Esophagus muscularis mucosa (tissue), 4 donors: ENCODE data around the gene CEP164.

ENCODE experiments used
- CTCF ChIP-seq, 3 experiments: fragments of 200-600 bp in 2 of 3; fragments of 450-650 bp in 1 of 3; sonication (generic) in 2 of 3; IDR thresholded peaks; one replicate each; pipeline ENCODE4 v1.5.1; 2017 to 2019; ENCODE audit warnings: antibody characterized with exemption in 3 of 3, mild to moderate bottlenecking in 2 of 3, moderate library complexity in 1 of 3
- EP300 ChIP-seq: sonication (generic); formaldehyde crosslinking; IDR thresholded peaks from one replicate; pipeline ENCODE4 v1.6.1; 2017; ENCODE audit warnings: antibody characterized with exemption
- POLR2A ChIP-seq: fragments of 450-650 bp; IDR thresholded peaks from one replicate; pipeline ENCODE4 v1.6.1; 2017; ENCODE audit warnings: antibody characterized with exemption, moderate library complexity, mild to moderate bottlenecking, low read depth
- POLR2AphosphoS5 ChIP-seq, 2 donors: sonication (generic); formaldehyde crosslinking; IDR thresholded peaks; one replicate each; pipeline ENCODE4 v1.6.1; 2017; ENCODE audit warnings: antibody characterized with exemption in 2 of 2

- TF ChIP-seq POLR2AphosphoS5 (IDR thresholded peaks at IDR 0.05) (no peak), CTCF (IDR thresholded peaks at IDR 0.05) (no peak), EP300 (no peak), POLR2A (no peak)
Observed at GRCh38 chr11:117408356-117408755, 80.7 kb downstream of the CEP164 start.
